HG03103 (cell line): ENCODE data around the gene BMP8A.
"Not testable (repeated sequence)": the region's sequence is repeated elsewhere in the genome, so short reads cannot be mapped to it uniquely, and the experiment has no call there.

Source experiments
- ATAC-seq: cut with Tn5 transposase; IDR thresholded peaks from one replicate; pipeline ENCODE4 v1.9.1; 2021; ENCODE audit warnings: low read depth; ENCODE audit not compliant: unreplicated experiment

BMP8A gene

GRCh38 chr1:39525366-39526165 is 34.1 kb downstream of the BMP8A start:
- no peak for ATAC-seq

GRCh38 chr1:39526466-39527189 is 35.2 kb downstream of the BMP8A start:
- ATAC-seq, result no peak

DNA sequence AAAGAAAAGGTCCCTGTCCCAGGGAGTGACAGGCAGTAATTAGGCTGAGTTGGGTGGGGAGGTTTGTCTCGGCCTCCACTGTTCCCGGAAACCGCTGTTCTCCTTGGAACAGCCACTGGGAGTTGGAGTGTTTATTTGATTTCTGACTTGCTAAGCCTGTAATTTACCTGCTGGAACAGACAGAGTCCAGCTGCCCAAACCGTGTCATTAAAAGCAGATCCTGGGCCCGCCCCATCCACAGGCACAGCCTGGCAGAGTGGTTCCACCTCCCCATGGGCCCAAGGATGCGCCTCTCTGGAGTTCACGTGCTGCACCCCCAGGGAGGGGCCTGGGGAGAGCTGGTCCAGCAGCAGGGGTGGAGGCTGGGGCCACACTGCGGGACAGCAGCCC is 35.7 kb downstream of the BMP8A start:
- not testable (repeated sequence) for ATAC-seq

DNA sequence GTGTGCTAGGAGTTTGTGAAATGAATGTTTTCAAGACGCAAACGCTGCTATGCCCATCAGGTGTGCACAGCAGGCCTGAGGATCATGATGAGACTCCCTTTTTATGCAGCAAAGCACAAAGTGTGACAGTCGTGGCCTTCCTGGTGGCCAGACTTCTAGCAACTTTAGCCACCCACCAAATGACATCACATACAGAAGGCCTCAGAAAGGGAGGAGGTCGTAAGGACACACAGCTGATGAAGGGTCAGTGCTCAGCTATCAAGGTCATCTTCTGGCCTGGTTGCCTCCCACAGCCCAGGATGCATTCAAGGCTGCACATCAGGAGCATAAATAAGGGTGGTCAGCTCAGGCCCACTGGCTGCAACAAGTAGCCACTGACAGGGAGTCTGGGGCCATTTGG is 36.6 kb downstream of the BMP8A start:
- ATAC-seq, result no peak

DNA sequence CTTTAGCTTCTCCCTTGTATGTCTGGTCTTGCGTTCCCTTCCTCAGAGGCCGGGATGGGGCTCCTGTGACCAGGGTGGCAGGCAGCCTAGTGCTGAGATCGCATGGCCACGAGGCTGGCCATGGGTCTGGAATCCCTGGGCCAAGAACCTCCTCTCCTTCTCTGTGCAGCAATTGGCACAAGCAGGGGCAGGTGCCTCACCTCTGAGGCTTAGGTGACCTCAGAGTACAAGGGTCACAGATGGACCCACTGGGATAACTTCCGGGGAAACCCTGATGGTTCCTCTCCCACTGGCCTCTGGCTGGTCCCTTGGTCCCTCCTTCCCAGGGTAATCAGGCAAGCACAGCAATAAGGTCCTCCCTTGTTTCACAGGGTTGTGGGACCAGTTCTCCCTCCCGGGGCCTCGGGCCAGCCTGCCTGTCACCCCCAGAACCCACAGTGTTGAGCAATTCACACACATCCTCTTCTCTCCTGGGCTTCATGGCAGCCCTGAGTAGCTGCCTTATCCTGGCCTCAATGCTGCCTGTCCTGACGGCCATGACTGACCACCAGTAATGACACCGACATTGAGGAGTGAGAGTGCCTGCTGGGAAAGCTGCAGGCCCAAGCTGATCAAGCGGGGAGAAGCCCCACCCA is 38.6 kb downstream of the BMP8A start:
- no peak for ATAC-seq

GRCh38 chr1:39531526-39531925 is 40.1 kb downstream of the BMP8A start:
- no peak for ATAC-seq

DNA sequence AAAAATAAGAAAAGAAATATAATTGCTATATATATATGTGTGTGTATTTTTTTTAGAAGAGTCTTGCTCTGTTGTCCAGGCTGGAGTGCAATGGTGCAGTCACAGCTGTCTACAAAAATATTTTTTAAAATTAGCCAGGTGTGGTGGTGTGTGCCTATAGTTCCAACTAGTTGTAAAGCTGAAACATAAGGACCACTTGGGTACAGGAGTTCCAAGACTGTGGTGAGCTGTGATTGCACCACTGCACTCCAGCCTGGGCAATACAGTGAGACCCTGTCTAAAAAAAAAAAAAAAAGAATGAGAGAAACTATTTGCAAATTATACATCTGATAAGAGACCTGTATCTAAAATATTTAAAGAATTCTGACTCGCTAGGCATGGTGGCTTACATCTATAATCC is 42.0 kb downstream of the BMP8A start:
- ATAC-seq, result no peak

DNA sequence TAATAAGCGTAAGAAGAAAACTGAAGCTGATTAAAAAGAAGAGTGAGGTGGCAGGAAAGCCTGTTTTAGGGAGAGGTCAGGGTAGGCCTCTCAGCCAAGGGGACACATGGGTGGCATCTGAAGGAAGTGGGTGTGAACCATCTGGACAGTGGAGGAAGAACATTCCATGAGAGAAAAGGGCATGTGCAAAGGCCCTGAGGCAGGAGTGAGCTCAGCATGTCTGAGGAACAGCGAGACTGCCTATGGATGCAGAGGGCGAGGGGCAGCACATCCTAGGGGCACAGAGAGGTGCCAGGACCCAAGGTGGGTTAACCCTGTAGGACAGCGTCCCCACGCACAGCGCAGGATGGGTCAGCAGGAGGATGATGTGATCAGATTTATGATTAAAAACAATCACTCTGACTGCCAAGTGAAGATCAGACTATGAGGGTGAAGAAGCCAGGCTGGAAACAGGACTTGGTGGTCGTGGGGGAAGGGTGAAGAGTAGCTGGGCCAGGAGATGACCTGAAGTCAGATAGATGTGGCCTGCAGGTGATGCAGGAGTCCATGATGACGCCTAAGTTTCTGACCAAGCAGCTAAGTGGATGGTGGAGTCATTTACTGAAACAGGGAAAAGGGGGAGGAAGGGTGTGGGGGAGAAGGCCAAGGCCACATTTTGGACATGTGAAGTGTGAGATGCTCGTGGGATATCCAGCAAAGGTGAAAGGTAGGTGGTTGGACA is 47.3 kb downstream of the BMP8A start:
- ATAC-seq, result no peak

GRCh38 chr1:39539252-39539790 is 47.9 kb downstream of the BMP8A start:
- no peak for ATAC-seq

DNA sequence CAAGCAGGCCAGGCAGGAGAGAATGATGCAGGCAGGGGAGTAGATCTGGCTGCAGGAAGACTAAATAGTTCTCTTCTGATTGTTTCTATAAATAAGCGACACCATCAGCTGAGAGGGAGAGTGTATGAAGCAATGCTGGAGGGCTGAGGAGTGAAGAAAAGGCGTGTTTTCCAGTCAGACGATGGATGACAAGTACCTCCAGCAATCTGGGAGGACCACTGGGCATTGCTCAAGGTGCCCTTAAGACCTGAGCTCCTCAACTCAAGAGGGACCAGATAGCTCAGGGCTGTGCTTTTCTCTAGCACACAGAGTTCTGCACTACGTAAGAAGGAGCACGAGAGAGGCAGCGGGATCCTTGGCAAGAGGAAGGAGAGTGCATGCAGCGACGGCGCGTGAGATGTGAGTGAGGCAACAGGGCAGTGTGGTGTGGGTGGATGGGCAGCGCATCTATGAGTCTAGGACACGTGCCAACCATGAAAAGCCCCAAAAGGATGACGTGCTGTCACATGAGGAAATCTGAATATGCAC is 49.1 kb downstream of the BMP8A start:
- no peak for ATAC-seq

DNA sequence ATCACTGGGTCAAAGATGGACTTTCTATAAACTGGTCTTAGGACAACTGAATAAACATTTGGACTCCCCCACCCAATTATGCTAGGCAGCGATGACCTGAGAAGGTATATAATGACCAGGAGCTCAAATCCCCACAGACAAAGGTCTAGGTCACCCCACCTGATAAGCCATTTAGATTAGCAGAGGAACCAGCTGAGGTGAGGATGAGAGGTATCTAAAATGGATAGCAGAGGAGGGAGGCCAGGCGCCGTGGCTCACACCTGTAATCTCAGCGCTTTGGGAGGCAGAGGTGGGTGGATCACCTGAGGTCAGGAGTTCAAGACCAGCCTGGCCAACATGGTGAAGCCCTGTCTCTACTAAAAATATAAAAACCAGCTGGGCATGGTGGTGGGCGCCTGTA is 51.5 kb downstream of the BMP8A start:
- ATAC-seq, result no peak

DNA sequence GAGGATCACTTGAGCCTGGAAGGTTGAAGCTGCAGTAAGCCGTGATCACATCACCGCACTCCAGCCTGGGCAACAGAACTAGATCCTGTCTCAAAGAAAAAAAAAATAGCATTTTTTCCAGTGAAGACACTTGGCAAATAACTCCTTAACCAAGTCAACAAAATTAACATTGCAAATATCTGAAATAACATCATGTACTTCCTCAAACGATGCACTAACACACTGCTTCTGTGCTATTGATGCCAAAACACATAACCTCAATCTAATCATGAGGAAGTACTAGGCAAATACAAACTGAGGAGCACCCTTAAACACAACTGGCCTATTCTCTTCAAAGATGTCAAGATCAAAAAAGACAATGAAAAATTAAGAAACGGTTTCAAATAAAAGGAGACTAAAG is 52.9 kb downstream of the BMP8A start:
- ATAC-seq, result no peak

- no peak for ATAC-seq
Observed at GRCh38 chr1:39545531-39545930, 54.1 kb downstream of the BMP8A start.

GRCh38 chr1:39554277-39554676 is 62.8 kb downstream of the BMP8A start:
- ATAC-seq, result no peak

- ATAC-seq, result no peak
Observed at GRCh38 chr1:39561279-39561678, 69.8 kb downstream of the BMP8A start.

DNA sequence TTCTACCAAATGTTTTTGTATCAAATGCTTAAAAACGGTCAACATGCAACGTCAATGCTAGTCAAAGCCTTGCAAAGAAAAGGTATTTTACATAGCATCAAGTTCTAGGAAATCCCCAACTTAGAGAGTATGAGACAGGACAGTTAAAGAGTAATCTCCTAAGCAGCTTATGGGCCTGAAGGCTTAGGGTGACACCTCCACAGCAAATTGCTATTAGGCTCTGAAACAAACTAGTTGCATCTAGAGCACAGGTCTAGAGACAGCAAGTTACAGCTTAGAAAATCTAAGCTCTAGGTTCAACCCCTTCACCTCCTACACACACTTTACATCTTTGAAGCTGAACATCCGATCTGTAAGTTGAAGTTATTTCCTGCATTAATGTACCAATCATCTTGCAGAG is 71.5 kb downstream of the BMP8A start:
- no peak for ATAC-seq

DNA sequence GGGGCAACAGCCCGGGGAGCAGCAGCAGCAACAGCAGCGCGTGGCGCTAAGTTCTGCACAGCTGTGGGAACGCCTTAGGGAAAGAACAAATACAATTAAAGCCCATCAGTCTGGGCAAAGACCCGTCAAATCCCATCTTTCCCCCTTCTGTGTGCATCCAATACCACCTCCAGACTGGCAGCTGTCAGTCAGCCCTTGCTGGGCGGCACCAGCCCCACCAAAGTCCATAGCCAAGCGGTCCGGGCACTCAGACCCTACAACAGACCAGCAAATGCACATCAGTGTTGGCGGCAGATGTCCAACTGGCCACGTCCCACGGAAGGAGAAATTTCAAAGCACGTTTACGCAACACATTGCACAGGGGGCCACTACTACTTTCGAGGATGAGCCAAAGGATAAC is 72.2 kb downstream of the BMP8A start:
- no peak for ATAC-seq

DNA sequence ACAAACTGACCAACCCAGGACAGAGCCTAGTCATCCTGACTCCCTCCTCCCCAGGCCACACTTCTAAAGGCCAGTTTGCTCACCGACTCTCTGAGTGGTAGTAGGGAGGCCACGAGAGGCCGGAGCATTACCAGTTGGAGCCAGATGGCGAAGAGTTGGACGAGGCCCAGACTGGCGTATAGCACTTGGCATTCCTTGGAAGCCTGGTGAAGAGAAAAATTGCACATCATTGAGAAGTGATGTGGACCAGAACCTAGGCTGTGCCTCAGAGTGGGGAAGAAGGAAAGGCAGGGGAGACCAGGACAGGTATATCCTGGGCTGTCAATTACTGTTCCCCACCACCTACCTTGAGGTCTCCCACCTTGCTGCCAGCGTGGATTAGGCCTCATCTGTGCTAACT is 72.9 kb downstream of the BMP8A start:
- no peak for ATAC-seq

GRCh38 chr1:39564941-39565340 is 73.5 kb downstream of the BMP8A start:
- ATAC-seq, result no peak

- ATAC-seq, result no peak
Observed at GRCh38 chr1:39566441-39567137, 75.2 kb downstream of the BMP8A start.
